HG03175 (cell line): Measurements from ENCODE around the gene STXBP1.
A peak's percentile ranks its signal among the peaks of the same experiment; 100 is the strongest.

Experiments used
- ATAC-seq: cut with Tn5 transposase; IDR thresholded peaks from one replicate; pipeline ENCODE4 v1.9.1; 2021; ENCODE audit warnings: mild to moderate bottlenecking, moderate library complexity; ENCODE audit not compliant: unreplicated experiment

The STXBP1 gene

DNA sequence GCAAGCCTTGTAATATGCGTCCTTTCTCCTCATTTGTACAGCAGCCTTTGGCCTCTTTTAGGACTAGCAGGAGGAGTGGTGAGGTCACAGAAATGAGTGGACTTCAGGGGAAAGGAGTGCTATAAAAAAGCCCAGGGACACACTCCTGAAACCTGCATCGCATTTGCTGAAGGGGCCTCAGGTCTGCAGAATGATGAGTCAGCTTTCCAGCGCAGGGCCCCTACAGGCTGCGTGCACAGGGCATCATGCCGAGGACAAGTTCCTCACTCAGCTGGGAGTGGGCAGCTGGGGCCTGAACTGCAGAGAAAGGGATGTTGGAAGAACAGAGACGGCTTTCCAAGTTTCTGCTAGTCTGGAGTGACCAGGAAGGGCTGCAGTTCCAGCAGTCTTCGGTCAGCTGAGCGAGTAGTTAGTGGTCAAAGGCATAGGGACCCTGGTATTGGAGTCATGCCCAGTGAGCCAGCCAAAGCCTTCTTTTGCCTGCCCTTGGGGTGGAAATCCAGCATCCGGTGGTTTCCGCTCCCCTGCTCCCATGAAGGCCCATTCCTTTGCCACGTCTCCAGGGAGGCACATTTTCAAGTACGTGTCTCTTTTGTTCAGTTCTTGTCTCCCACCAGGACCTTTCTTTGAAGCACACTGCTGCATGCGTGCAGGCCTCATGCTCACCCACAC lies 77.4 kb downstream of the STXBP1 start:
- ATAC-seq = no peak

DNA sequence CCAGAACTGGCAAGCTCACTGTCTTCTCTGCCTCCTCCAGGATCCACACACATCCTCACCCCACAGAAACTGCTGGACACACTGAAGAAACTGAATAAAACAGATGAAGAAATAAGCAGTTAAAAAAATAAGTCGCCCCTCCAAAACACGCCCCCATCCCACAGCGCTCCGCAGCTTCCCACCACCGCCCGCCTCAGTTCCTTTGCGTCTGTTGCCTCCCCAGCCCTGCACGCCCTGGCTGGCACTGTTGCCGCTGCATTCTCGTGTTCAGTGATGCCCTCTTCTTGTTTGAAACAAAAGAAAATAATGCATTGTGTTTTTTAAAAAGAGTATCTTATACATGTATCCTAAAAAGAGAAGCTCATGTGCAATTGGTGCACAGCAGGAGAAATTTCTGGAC lies 78.7 kb downstream of the STXBP1 start:
- no peak for ATAC-seq

GRCh38 chr9:127692071-127692470 lies 80.0 kb downstream of the STXBP1 start:
- ATAC-seq = no peak

GRCh38 chr9:127693143-127693542 lies 81.1 kb downstream of the STXBP1 start:
- no peak for ATAC-seq

DNA sequence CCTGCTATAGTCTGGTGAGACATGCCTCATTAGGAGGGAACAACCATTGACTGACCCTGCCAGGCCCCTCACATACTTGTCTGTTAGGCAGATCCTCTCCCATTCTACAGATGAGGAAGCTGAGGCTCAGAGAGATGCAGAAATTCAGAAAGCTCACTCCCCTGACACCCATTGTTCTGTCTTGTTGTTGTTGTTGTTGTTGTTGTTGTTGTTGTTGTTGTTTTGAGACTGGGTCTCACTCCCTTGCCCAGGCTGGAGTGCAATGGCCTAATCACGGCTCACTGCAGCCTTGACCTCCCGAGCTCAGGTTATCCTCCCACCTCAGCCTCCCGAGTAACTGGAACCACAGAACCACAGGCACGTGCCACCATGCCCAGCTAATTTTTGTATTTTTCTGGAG lies 81.6 kb downstream of the STXBP1 start:
- ATAC-seq = no peak

DNA sequence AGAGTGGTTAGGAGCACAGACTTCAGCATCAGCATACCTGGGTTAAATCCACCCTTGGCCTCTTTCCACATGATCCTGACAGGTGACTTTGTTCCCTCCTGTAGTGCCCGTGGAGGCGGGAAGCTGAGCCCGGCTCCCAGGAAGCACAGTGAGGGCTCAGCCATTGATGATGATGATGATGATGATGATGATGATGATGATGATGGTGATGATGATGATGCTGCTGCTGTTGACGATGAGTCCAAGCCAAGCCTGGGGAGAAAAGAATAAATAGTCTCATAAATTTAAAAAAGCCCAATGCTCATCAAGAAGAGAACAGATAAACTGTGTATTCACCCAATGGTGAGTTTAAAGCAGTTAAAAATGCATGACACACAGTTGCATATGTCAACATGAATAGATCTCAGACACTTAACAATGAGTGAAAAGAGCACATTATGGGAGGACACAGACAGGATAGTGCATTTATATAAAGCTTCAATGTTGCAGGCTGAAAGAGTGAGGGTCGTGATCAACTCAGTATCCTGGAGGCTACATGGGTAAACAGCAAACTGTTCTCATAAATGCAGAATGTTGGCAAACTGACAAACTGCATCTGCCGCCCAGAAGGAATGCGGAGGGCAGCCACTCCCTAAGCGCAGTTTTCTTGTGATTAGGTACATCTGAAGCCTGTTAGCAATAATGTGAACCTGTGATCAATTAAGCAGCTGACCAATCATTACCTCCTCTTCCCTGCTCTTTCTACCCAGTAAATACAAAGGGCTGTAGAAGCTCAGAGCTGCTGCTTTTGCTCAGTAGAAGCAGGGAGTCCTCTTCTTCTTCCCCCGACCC lies 83.0 kb downstream of the STXBP1 start:
- ATAC-seq = no peak

GRCh38 chr9:127697575-127697974 lies 85.5 kb downstream of the STXBP1 start:
- no peak for ATAC-seq

DNA sequence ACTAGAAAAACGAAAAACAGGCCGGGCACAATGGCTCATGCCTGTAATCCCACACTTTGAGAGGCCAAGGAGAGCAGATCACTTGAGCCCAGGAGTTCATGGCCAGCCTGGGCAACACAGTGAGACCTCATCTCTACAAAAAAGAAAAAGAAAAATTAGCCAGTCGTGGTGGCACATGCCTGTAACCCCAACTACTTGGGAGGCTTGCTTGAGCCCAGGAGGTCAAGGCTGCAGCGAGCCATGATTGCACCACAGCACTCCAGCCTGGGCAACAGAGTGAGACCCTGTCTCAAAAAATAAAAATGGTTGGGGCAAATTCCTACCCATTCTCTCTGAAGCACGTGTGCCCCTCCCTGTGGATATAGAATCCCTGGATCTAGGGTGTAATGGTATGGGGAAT lies 86.3 kb downstream of the STXBP1 start:
- no peak for ATAC-seq

DNA sequence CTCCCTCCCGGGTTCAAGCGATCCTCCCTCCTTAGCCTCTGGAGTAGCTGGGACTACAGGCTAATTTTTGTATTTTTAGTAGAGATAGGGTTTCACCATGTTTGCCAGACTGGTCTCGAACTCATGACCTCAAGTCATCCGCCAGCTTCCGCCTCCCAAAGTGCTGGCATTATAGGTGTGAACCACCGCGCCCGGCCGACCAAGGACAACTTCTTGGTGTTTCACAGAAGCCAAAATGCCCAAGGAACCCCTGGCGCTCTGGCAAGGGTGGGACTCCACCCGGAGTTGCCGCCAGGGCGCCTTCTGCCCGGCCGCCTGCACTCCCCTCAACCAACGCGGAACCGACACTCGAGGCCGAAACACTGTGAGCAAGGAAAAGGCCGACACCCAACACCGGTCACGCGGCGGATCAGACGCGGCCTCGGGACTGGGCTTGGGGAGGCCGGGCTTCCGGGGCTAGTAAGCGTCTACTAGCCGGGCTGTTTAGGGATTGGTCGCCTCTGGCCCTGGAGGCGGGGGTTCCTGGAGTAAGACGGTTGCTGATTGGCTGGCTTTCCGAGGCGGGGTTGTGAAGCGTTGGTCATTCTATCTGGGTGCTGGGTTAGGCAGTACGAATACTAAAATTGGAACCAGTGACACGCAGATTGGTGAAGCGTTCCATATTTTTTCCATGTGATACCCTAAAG lies 87.1 kb downstream of the STXBP1 start:
- peak; percentile 81 for ATAC-seq

- ATAC-seq = no peak
Measured at GRCh38 chr9:127700140-127700539, 88.1 kb downstream of the STXBP1 start.

GRCh38 chr9:127700594-127701255 lies 88.6 kb downstream of the STXBP1 start:
- no peak for ATAC-seq

DNA sequence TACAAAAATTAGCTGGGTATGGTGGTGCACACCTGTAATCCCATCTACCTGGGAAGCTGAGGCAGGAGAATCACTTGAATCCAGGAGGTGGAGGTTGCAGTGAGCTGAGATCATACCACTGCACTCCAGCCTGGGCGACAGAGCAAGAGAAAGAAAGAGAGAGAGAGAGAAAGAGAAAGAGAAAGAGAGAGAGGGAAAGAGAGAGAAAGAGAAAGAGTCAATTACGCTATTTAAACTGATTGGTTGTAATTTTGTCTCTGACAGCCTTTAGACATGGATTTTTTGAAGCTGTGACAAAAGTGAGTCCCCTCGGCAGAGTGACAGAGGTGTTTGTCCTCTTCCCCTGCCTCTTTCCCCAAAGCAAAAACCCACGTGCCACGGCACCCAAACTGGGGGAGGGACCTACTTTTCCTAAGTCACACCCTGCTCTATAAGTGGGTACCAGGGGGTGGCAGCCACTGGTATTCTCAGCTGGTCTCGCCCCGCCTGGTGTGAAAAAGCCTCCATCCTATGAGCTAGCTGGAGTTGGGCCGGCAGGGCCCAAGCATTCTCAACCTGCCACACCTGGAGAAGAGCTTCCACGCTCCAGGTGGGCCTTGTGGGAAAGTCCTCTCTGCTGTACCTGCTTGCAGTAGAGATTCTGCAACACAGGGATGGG lies 91.3 kb downstream of the STXBP1 start:
- ATAC-seq = no peak

GRCh38 chr9:127705577-127706379 lies 93.7 kb downstream of the STXBP1 start:
- no peak for ATAC-seq

DNA sequence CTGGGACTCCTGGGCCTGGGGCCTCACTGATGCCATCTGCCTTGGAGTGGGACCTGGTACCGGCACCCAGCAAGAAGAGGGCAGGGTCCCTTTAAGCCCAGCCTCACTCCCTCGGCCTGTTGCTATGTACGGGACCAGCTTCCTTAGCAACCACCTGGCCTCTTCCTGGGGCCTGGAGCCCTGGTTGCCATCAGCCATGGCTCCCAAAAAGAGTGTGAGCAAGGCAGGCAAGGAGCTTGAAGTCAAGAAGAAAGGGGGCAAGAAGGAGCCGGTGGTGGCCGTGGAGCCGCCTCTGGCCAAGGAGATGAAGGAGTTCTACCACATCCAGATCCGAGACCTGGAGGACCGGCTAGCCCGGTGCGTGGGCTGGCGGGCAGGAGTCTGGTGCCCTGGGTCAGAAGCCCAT lies 94.8 kb downstream of the STXBP1 start, which contains the start of gene CFAP157:
CFAP157 (plus strand) TSS at position 153 of the 406 bp plus-strand sequence; CDS start at position 197, 44 bp downstream.
- ATAC-seq = no peak

DNA sequence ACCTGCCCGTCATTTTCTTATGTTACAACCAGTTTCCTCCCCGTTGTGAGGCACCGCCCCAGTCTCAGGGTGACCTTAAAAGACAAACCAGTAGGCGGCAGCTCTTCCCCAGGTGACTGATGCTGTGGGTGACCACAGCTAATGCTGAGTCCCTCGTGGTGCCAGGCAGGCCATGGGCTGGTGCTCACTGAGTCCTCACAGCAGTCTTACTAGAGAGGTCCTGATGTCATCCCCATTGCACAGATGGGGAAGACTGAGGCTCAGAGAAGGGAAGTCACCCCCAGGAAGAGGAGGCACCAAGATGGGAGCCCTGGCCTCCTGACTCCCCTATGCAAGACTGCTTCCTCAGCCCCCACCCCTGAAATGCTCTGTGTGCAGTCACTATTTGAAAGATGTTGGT lies 95.7 kb downstream of the STXBP1 start:
- ATAC-seq = no peak

GRCh38 chr9:127708952-127709587 lies 97.0 kb downstream of the STXBP1 start:
- no peak for ATAC-seq

DNA sequence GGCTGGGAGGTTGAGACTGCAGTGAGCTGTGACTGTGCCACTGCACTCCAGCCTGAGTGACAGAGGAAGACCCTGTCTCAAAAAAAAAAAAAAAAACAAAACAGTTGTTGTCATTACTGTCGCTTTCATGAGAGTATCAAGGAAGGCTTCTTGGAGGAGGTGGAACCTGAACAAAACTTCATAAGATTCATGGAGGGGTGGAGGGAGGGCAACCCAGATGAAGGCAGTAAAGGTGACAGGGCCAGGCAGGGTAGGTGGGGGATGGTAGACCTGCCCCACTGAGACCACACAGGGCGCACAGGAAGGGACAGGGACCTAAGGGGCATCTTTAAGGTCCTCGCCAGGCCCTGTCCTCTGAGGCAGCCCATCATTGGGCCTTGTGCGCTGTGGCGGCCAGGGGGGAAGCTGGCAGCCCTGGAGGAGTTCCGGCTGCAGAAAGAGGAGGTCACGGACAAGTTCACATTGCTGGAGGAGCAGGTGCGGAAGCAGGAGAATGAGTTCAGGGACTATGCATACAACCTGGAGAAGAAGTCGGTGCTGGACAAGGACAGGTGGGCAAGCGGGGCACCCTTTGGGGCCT lies 98.2 kb downstream of the STXBP1 start:
- ATAC-seq = no peak

- ATAC-seq = no peak
Measured at GRCh38 chr9:127711226-127711701, 99.2 kb downstream of the STXBP1 start.

DNA sequence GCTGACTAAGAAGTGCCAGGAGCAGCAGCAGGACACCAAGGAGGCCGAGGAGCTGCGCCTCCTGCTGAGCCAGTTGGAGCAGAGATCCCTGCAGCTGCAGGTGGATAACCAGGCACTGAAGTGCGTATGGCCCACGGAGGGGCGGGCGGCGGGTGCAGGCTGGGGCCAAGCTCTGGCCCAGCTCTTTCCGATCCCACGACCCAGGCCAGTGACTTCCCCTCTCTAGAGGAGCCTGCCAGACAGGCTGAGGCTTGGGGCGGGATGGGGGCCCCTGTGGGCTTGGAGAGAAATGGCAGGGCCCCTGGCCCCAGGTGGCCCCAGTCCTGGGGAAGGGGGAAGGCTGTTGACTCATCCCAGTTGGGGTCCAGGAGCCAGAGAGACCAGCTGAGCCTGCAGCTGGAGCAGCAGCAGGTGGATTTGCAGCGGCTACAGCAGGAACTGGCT lies 99.8 kb downstream of the STXBP1 start:
- ATAC-seq = no peak
